GM12878 (cell line): Measurements from ENCODE around the gene ARHGEF3. TPM values are rescaled to one million over a fixed set of nuclear protein-coding genes. Genes with fewer than 3 reads are reported as not detected.

ENCODE experiments used
- ATF7 ChIP-seq: fragments of 450-650 bp; IDR thresholded peaks from 2 replicates; pipeline ENCODE4 v1.6.1; 2016; ENCODE audit warnings: low read depth, mild to moderate bottlenecking
- BRCA1 ChIP-seq: IDR thresholded peaks from 2 replicates; pipeline ENCODE4 v1.6.1; 2011; ENCODE audit warnings: low read depth, low read length, improper control_type of control experiment
- CBX3 ChIP-seq: fragments of 200-600 bp; sonication (generic); IDR thresholded peaks from 2 replicates; pipeline ENCODE4 v1.6.1; 2016; ENCODE audit warnings: low read depth, borderline replicate concordance
- CHD1 ChIP-seq: IDR thresholded peaks from 2 replicates; pipeline ENCODE4 v1.6.1; 2012; ENCODE audit warnings: low read depth, low read length, improper control_type of control experiment
- CHD4 ChIP-seq: fragments of 200-600 bp; sonication (generic); IDR thresholded peaks from 2 replicates; pipeline ENCODE4 v1.6.1; 2016; ENCODE audit warnings: mild to moderate bottlenecking
- CREB1 ChIP-seq: IDR thresholded peaks from 2 replicates; pipeline ENCODE4 v1.6.1; 2012; ENCODE audit warnings: low read depth, mild to moderate bottlenecking, inconsistent platforms
- E2F8 ChIP-seq: fragments of 450-650 bp; IDR thresholded peaks from 2 replicates; pipeline ENCODE4 v1.6.1; 2018; ENCODE audit warnings: mild to moderate bottlenecking, low read depth, moderate library complexity; ENCODE audit not compliant: partially characterized antibody
- EP300 ChIP-seq, 2 experiments: fragments of 150-350 bp in 1 of 2; IDR thresholded peaks; 2 replicates each; pipeline ENCODE4 v1.6.1; 2011 to 2012; ENCODE audit warnings: low read depth in 2 of 2, low read length in 2 of 2, borderline replicate concordance in 1 of 2, improper control_type of control experiment in 1 of 2, inconsistent platforms in 1 of 2; ENCODE audit not compliant: control insufficient read depth in 1 of 2
- FOS ChIP-seq: IDR thresholded peaks from 3 replicates; pipeline ENCODE4 v1.6.1; 2011; ENCODE audit warnings: borderline replicate concordance; ENCODE audit not compliant: insufficient read length; ENCODE audit errors: extremely low read depth
- GABPA ChIP-seq: IDR thresholded peaks from 2 replicates; pipeline ENCODE4 v1.6.1; 2014; ENCODE audit warnings: antibody characterized with exemption, low read depth, mild to moderate bottlenecking, inconsistent platforms
- JUNB ChIP-seq: IDR thresholded peaks from 2 replicates; pipeline ENCODE4 v1.6.1; 2016; ENCODE audit warnings: antibody characterized with exemption, mild to moderate bottlenecking
- JUND ChIP-seq: IDR thresholded peaks from 2 replicates; pipeline ENCODE4 v1.6.1; 2012; ENCODE audit warnings: low read depth, mild to moderate bottlenecking, low read length, improper control_type of control experiment, moderate library complexity
- MAX ChIP-seq: IDR thresholded peaks from 2 replicates; pipeline ENCODE4 v1.6.1; 2012; ENCODE audit warnings: low read depth, low read length, improper control_type of control experiment
- MEF2A ChIP-seq: IDR thresholded peaks from 2 replicates; pipeline ENCODE4 v1.6.1; 2011; ENCODE audit warnings: low read depth, mild to moderate bottlenecking, low read length, moderate library complexity; ENCODE audit not compliant: insufficient read depth
- MTA2 ChIP-seq: fragments of 450-650 bp; IDR thresholded peaks from 2 replicates; pipeline ENCODE4 v1.6.1; 2016; ENCODE audit warnings: low read depth, mild to moderate bottlenecking, moderate library complexity
- PAX8 ChIP-seq: fragments of 450-650 bp; IDR thresholded peaks from 2 replicates; pipeline ENCODE4 v1.6.1; 2017; ENCODE audit warnings: mild to moderate bottlenecking, moderate library complexity
- PML ChIP-seq: IDR thresholded peaks from 2 replicates; pipeline ENCODE4 v1.6.1; 2012; ENCODE audit warnings: low read length, inconsistent platforms
- POLR2A ChIP-seq: IDR thresholded peaks from 2 replicates; pipeline ENCODE4 v1.6.1; 2011; ENCODE audit warnings: low read depth, mild to moderate bottlenecking, low read length
- POLR2AphosphoS5 ChIP-seq: IDR thresholded peaks from 2 replicates; pipeline ENCODE4 v1.6.1; 2011; ENCODE audit warnings: mild to moderate bottlenecking, low read length, inconsistent platforms
- RAD51 ChIP-seq: fragments of 450-650 bp; IDR thresholded peaks from 2 replicates; pipeline ENCODE4 v1.6.1; 2016; ENCODE audit warnings: moderate library complexity, mild to moderate bottlenecking, inconsistent platforms
- SIX5 ChIP-seq: IDR thresholded peaks from 2 replicates; pipeline ENCODE4 v1.6.1; 2011; ENCODE audit warnings: mild to moderate bottlenecking, low read depth, low read length, moderate library complexity; ENCODE audit not compliant: severe bottlenecking
- SKIL ChIP-seq: fragments of 450-650 bp; IDR thresholded peaks from 2 replicates; pipeline ENCODE4 v1.6.1; 2017; ENCODE audit warnings: mild to moderate bottlenecking, low read depth, inconsistent platforms; ENCODE audit not compliant: poor library complexity, severe bottlenecking
- SMC3 ChIP-seq: IDR thresholded peaks from 2 replicates; pipeline ENCODE4 v1.6.1; 2011; ENCODE audit warnings: low read length, improper control_type of control experiment, borderline replicate concordance
- SP1 ChIP-seq: IDR thresholded peaks from one replicate; pipeline ENCODE4 v1.6.1; 2011; ENCODE audit warnings: low read depth, low read length
- STAT1 ChIP-seq: fragments of 450-650 bp; conservative IDR thresholded peaks from 2 replicates; pipeline ENCODE4 v1.6.1; 2014; ENCODE audit warnings: antibody characterized with exemption, mild to moderate bottlenecking
- TBL1XR1 ChIP-seq: IDR thresholded peaks from 2 replicates; pipeline ENCODE4 v1.6.1; 2012; ENCODE audit warnings: low read depth, low read length, improper control_type of control experiment
- TCF12 ChIP-seq: IDR thresholded peaks from 2 replicates; pipeline ENCODE4 v1.6.1; 2011; ENCODE audit warnings: low read depth, mild to moderate bottlenecking, low read length
- ZNF207 ChIP-seq: fragments of 450-650 bp; IDR thresholded peaks from 2 replicates; pipeline ENCODE4 v1.6.1; 2014; ENCODE audit warnings: antibody characterized with exemption, mild to moderate bottlenecking, borderline replicate concordance
- ZNF274 ChIP-seq: IDR thresholded peaks from one replicate; pipeline ENCODE4 v1.8.0; 2011; ENCODE audit not compliant: insufficient read length, insufficient read depth
- ZNF384 ChIP-seq: IDR thresholded peaks from 2 replicates; pipeline ENCODE4 v1.6.1; 2012; ENCODE audit warnings: low read depth, mild to moderate bottlenecking, low read length, improper control_type of control experiment, borderline replicate concordance
- polyA plus RNA-seq, 11 experiments: library from polyadenylated mRNA; depleted of rRNA in 4 of 11; unstranded in 6 of 11; stranded (reverse) in 5 of 11; fragments of >200 nt; fragmentation: Nextera tagmentation in 4 of 11; fragmentation: Illumina TruSeq in 1 of 11; extraction: Ambion mirVana in 4 of 11; extraction: Trizol in 1 of 11; gene quantifications; 1 replicate in 1 of 11; 2 replicates in 10 of 11; pipeline versions ENCODE4 v1.2.1 to v1.2.3, GENCODE V29; 2011 to 2016; ENCODE audit warnings: inconsistent platforms in 2 of 11, missing spikeins in 2 of 11, low read depth in 1 of 11
- total RNA-seq, 4 experiments: library from RNA; depleted of rRNA in 3 of 4; stranded (reverse); fragments of >200 nt in 3 of 4; fragmentation: Illumina TruSeq in 1 of 4; extraction: Trizol in 1 of 4; gene quantifications; 2 replicates each; pipeline versions ENCODE4 v1.2.1 to v1.2.3, GENCODE V29; 2013 to 2021

Gene ARHGEF3
- total and polyA plus RNA-seq, 10 of the 15 experiments (the other 5 are each of a cell fraction or from before 2014, with no cell fraction given): 21.8 to 78.7 (median 56.2) TPM

- TF ChIP-seq JUND (no peak), JUNB (no peak), STAT1 (no peak), CBX3 (no peak), MAX (peak; percentile 8), PML (peak; percentile 80; the same call in 1 of the 2 replicates), RAD51 (no peak), POLR2AphosphoS5 (peak; percentile 71), FOS (no peak), SMC3 (no peak), CREB1 (peak; percentile 29; the same call in 1 of the 2 replicates), SP1 (no peak), ZNF384 (no peak), TCF12 (peak; percentile 60; the same call in 1 of the 2 replicates), CHD4 (no peak), PAX8 (no peak), ATF7 (no peak), ZNF274 (no peak), ZNF207 (0 out of 2 replicates have a peak, but pooled peaks have one; percentile 35), POLR2A (peak; percentile 84), MTA2 (no peak), EP300 (IDR thresholded peaks at IDR 0.05; ENCODE audit: borderline replicate concordance in 1 of 2, control insufficient read depth in 1 of 2, low read depth in 2 of 2, low read length in 2 of 2) (0 out of 4 replicates have a peak, but pooled peaks of 1 of the 2 experiments have one; percentile 11), MEF2A (no peak), TBL1XR1 (no peak), CHD1 (no peak), GABPA (no peak), SKIL (no peak), SIX5 (no peak), E2F8 (no peak), BRCA1 (no peak)
Observed at GRCh38 chr3:56682462-56683121, 119.2 kb downstream of the ARHGEF3 start (continued).
